Esophagus (tissue), 2 donors: Measurements from ENCODE around the gene SETX. TPM values are rescaled to one million over a fixed set of nuclear protein-coding genes. Genes with fewer than 3 reads are reported as not detected.
A peak's percentile ranks its signal among the peaks of the same experiment; 100 is the strongest.

Source experiments
- H3K27ac ChIP-seq, 2 donors: one replicate each; pipeline ENCODE4 v1.5.1; 2013; ENCODE audit warnings: low read depth in 2 of 2, mild to moderate bottlenecking in 2 of 2, inconsistent platforms in 1 of 2, low read length in 1 of 2, moderate library complexity in 1 of 2
- H3K27me3 ChIP-seq, 2 donors: one replicate each; pipeline ENCODE4 v1.6.1; 2013; ENCODE audit warnings: low read length in 2 of 2, control low read depth in 1 of 2, mild to moderate bottlenecking in 1 of 2; ENCODE audit not compliant: insufficient read depth in 2 of 2, control insufficient read depth in 1 of 2
- H3K36me3 ChIP-seq, 2 donors: one replicate each; pipeline ENCODE4 v1.6.1; 2013; ENCODE audit warnings: low read length in 1 of 2; ENCODE audit not compliant: control insufficient read depth in 2 of 2, insufficient read depth in 2 of 2
- H3K4me1 ChIP-seq, 2 donors: one replicate each; pipeline ENCODE4 v1.6.1; 2013; ENCODE audit warnings: low read length in 1 of 2; ENCODE audit not compliant: control insufficient read depth in 2 of 2, insufficient read depth in 2 of 2
- H3K4me3 ChIP-seq, 2 donors: one replicate each; pipeline ENCODE4 v1.5.1; 2013; ENCODE audit warnings: low read length in 2 of 2, mild to moderate bottlenecking in 2 of 2, low read depth in 1 of 2, moderate library complexity in 1 of 2
- H3K9me3 ChIP-seq, 2 donors: one replicate each; pipeline ENCODE4 v1.6.1; 2013; ENCODE audit warnings: mild to moderate bottlenecking in 2 of 2, low read depth in 1 of 2, low read length in 1 of 2, moderate library complexity in 1 of 2; ENCODE audit not compliant: control insufficient read depth in 2 of 2, insufficient read depth in 1 of 2
- WGBS, 2 donors: extraction: QIAGEN DNeasy Blood & Tissue Kit; methylation state at CpG; one replicate each; pipeline ENCODE4 v1.1.7; 2013; 5-methylcytosine and 5-hydroxymethylcytosine counted together
- polyA plus RNA-seq, 2 donors: library from polyadenylated mRNA; stranded (reverse); fragments of 200-250 nt; gene quantifications; one replicate each; pipeline ENCODE4 v1.2.3, GENCODE V29; 2013
- donor health status: healthy with polysubstance abuse.
- donor health status: Bipolar disorder and iron deficiency.

The SETX gene, protein sequence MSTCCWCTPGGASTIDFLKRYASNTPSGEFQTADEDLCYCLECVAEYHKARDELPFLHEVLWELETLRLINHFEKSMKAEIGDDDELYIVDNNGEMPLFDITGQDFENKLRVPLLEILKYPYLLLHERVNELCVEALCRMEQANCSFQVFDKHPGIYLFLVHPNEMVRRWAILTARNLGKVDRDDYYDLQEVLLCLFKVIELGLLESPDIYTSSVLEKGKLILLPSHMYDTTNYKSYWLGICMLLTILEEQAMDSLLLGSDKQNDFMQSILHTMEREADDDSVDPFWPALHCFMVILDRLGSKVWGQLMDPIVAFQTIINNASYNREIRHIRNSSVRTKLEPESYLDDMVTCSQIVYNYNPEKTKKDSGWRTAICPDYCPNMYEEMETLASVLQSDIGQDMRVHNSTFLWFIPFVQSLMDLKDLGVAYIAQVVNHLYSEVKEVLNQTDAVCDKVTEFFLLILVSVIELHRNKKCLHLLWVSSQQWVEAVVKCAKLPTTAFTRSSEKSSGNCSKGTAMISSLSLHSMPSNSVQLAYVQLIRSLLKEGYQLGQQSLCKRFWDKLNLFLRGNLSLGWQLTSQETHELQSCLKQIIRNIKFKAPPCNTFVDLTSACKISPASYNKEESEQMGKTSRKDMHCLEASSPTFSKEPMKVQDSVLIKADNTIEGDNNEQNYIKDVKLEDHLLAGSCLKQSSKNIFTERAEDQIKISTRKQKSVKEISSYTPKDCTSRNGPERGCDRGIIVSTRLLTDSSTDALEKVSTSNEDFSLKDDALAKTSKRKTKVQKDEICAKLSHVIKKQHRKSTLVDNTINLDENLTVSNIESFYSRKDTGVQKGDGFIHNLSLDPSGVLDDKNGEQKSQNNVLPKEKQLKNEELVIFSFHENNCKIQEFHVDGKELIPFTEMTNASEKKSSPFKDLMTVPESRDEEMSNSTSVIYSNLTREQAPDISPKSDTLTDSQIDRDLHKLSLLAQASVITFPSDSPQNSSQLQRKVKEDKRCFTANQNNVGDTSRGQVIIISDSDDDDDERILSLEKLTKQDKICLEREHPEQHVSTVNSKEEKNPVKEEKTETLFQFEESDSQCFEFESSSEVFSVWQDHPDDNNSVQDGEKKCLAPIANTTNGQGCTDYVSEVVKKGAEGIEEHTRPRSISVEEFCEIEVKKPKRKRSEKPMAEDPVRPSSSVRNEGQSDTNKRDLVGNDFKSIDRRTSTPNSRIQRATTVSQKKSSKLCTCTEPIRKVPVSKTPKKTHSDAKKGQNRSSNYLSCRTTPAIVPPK (N-terminal part only)
- polyA plus RNA-seq, result 10 to 100 TPM; 12.2 to 12.5 TPM

DNA sequence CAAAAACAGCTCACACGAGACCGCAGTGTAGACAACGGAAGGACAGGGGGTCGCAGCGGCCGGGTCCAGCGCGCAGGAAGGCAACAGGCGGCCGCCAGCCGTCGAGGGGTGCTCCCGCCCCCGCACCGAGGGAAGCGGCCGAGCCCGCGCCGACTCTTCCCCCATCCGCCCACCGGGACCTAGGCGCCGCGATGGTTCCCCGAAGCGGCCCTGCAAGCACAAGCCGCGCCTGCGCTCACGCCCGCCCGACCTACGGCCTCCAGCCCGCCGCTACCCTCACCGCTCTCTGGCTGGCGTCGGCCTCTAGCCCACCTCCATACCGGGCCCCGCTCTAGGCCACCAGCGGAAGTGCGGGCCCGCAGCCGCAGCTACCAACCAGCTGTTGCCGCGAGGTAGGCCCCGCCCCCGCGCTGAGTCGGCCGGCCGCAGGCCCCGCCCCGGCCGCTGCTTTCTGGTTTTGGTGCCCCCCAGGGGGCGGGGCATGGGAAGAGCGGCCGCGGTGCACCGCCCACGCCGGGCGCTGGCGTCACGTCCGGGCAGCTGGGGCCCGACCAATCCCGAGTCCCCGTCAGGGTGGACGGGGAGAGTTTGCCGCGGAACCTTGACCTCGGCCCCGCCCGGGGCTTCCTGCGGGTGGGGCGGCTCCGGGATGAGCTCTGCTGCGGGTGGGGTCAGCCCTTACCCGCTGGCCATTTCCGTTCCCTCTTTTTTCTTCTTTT, at the start of gene SETX:
TSS of gene SETX (minus strand) at position 350 of the 719 bp plus-strand sequence. CDS start 5,558 bp downstream, outside the sequence.
- Histone ChIP-seq H3K4me1 (peaks cover 0 to 3% of the 10 kb centered on the region in 2 donors), H3K36me3 (peaks cover 0 to 3% of the 10 kb centered on the region in 2 donors), H3K27ac (peak within 1 kb of the TSS; percentile 95), H3K4me3 (peak within 1 kb of the TSS; percentile 73 to 99), H3K27me3 (no peaks in the 10 kb centered on the region), H3K9me3 (no peaks in the 10 kb centered on the region)
- 0 to 1% methylated on average over 69 to 82 of the region's 82 CpGs for WGBS, 2 donors

DNA sequence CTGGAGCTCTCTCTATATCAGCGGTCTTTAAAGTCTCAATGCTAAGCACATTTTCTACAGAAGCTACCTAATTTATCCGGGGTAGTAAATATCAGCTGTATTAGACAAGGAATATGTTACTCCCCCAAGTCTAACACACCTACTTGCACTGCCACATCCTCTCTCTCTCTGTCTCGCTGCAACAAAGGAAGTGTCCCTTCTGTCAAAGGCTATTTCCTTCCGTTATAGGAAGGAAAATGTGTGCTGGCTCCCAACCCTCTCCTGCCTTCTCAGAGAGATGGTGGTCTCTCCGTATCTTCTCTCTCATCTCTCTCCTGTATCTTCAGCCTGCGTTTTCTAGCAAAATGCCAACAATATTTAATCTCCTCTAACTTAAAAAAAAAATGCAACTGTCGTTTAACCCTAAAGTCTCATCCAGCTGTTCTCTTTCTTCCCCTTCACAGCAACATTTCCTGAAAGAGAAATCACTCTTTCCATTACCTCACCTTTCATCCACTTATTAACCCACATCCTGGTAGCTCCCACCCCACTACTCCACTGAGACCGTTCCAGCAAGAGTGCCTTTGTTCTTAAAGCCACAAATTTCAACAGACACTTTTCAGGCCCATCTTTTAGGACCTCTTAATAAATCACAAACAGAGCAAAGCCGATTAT, 49.6 kb upstream of the SETX start:
- Histone ChIP-seq H3K4me3 (no peak overlapping the region), H3K36me3 (peaks cover 0 to 9% of the 10 kb centered on the region in 2 donors), H3K4me1 (peaks cover 3 to 5% of the 10 kb centered on the region in 2 donors), H3K27ac (no peak overlapping the region), H3K9me3 (no peaks in the 10 kb centered on the region), H3K27me3 (no peaks in the 10 kb centered on the region)
- 58% methylated on average over 9 of the region's 9 CpGs for WGBS, 2 donors

DNA sequence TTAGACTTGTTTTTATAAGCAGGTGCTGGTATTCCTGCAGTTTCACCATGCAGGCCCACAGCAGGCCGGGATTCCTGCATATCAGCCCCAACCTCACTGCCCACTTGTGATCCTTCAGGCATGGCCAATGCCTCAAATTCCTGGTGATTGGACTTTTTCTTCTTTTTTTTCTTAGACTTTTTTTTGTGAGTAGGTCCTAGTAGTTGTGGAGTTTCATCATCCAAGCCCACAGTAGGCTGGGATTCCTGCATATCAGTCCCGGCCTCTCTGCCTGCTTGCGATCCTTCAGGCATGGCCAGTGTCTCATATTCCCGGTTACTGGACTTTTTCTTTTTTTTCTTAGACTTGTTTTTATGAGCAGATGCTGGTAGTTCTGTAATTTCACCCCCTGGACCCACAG, 47.0 kb upstream of the SETX start:
- Histone ChIP-seq H3K4me1 (peaks cover 0 to 5% of the 10 kb centered on the region in 2 donors), H3K27ac (no peak overlapping the region), H3K4me3 (no peak overlapping the region), H3K36me3 (peaks cover 6 to 9% of the 10 kb centered on the region in 2 donors), H3K27me3 (no peaks in the 10 kb centered on the region), H3K9me3 (no peaks in the 10 kb centered on the region)
- WGBS, 2 donors, result 95 to 96% methylated on average over 4 of the region's 4 CpGs

DNA sequence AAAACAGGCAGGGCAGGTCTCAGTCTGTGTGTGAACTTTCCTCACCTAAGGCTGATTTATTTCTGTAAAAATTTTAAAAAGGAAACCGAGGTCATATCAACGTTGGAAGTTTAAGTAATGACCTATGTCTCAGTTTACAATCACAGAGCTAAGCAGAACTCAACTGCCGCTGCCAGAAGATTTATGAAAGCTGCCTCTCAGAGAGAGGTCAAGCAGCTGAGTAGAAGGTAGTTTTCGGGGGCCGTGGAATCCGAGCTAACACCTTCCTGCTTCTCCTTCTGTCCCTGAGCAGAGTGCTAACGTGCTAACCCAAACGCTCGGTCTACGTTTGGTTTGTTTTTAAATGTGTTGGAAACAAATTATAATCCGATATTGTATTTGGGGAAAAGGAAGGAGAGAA, 40.8 kb upstream of the SETX start:
- 87 to 90% methylated on average over 11 of the region's 11 CpGs for WGBS, 2 donors
- H3K4me1 ChIP-seq, result no peaks in the 10 kb centered on the region
- H3K36me3 ChIP-seq, result peaks cover 24 to 28% of the 10 kb centered on the region in 2 donors
- no peaks in the 10 kb centered on the region for H3K9me3 ChIP-seq
- H3K27me3 ChIP-seq, result no peaks in the 10 kb centered on the region
- H3K4me3 ChIP-seq, result no peak overlapping the region
- H3K27ac ChIP-seq, result no peak overlapping the region

DNA sequence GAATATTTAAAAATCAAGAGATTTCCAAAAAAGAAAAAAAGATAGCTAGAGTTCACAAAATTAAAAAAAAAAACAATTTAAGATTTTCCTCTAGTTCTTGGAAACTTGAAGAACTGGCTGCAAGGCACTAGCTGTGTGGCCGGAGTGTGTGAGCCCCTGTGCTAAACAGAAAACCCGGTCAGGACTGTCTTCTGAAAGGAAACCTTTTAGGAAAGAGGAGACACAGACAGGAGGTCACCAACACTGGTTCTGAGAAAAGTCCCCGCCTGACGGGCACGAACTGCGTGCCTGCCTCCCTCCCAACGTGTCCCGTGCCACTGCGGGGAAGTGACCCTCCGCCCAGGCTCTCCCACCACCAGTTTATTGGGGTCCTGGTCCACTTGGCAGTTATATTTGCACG, 36.7 kb upstream of the SETX start:
- Histone ChIP-seq H3K36me3 (peaks cover 25 to 40% of the 10 kb centered on the region in 2 donors), H3K27ac (no peak overlapping the region), H3K27me3 (no peaks in the 10 kb centered on the region), H3K4me1 (no peaks in the 10 kb centered on the region), H3K4me3 (no peak overlapping the region), H3K9me3 (no peaks in the 10 kb centered on the region)
- WGBS, 2 donors, result 92 to 93% methylated on average over 11 of the region's 11 CpGs

DNA sequence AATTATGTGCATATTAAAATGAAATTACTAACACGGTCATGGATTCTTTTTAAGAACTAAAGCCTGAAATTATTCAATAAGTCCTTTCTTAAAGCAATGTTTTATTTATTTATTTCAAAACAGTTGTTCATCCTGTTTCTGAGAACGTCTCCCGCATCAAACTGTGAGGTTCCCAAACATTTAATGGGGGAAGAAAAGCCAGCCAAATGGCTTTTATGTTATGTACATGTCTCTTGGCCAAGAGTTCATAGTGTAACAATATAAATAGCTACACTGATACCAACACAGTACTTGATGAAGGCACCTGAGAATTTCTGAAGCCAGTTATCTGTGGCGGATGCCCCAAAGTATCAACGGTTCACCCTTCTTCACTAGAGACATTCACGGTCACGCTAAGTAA, 36.2 kb upstream of the SETX start:
- Histone ChIP-seq H3K27me3 (no peaks in the 10 kb centered on the region), H3K9me3 (no peaks in the 10 kb centered on the region), H3K4me3 (no peak overlapping the region), H3K4me1 (no peaks in the 10 kb centered on the region), H3K36me3 (peaks cover 24 to 39% of the 10 kb centered on the region in 2 donors), H3K27ac (no peak overlapping the region)
- WGBS, 2 donors, result 75 to 79% methylated on average over 7 of the region's 7 CpGs

DNA sequence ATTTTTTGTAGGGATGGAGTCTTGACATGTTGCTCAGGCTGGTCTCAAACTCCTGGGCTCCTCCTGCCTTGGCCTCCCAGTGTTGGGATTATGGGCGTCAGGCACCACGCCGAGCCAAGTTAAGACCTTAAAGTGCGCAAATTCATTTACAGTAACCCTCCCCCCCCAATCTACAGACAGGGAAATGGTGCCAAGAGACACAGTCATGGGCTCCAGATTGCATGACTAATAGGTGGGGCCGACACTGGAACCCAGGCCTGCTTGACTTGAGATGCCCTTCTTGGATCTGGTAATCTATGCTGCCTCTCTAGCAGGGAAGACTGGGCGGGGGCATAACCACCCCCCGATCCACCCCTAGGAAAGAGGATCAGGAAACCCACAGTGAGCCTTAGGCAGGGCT, 32.3 kb upstream of the SETX start:
- H3K9me3 ChIP-seq, result no peaks in the 10 kb centered on the region
- no peaks in the 10 kb centered on the region for H3K4me1 ChIP-seq
- 91 to 94% methylated on average over 7 of the region's 7 CpGs for WGBS, 2 donors
- H3K4me3 ChIP-seq, result no peak overlapping the region
- no peak overlapping the region for H3K27ac ChIP-seq
- peaks cover 24 to 35% of the 10 kb centered on the region in 2 donors for H3K36me3 ChIP-seq
- H3K27me3 ChIP-seq, result no peaks in the 10 kb centered on the region

DNA sequence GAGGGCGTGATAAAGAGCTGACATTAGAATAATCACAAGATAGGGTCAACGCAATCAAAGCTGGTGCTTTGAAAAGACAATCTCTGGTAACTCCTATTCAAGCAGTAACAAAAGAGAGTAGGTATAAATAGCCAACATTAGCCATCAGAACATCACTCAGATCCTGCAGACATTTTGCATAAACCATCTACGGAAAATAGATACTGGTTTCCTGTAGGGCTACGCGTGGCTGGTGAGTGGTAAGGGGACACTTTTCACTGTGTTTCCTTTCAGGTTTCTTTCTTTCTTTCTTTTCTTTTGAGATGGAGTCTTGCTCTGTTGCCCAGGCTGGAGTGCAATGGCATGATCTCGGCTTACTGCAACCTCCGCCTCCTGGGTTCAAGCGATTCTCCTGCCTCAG, 29.6 kb upstream of the SETX start:
- WGBS, 2 donors, result 93 to 94% methylated on average over 8 of the region's 8 CpGs
- H3K9me3 ChIP-seq, result peaks cover 0 to 2% of the 10 kb centered on the region in 2 donors
- H3K36me3 ChIP-seq, result peaks cover 11 to 27% of the 10 kb centered on the region in 2 donors
- no peak overlapping the region for H3K4me3 ChIP-seq
- H3K4me1 ChIP-seq, result no peaks in the 10 kb centered on the region
- H3K27ac ChIP-seq, result no peak overlapping the region
- H3K27me3 ChIP-seq, result no peaks in the 10 kb centered on the region
